H1 (cell line): ENCODE data around the gene ZNF83. TPM values are rescaled to one million over a fixed set of nuclear protein-coding genes. Genes with fewer than 3 reads are reported as not detected.

ENCODE experiments used
- ASH2L ChIP-seq: fragments of 200-600, 300-600 bp; sonication (generic); IDR thresholded peaks from one replicate; pipeline ENCODE4 v1.7.1; 2017; ENCODE audit warnings: low read length
- BCL11A ChIP-seq, 2 experiments: IDR thresholded peaks; one replicate each; pipeline ENCODE4 v1.6.1; 2011; ENCODE audit warnings: low read depth in 2 of 2, low read length in 2 of 2, mild to moderate bottlenecking in 2 of 2
- CBX5 ChIP-seq: fragments of 300-800, 300-1000 bp; sonication (generic); IDR thresholded peaks from 2 replicates; pipeline ENCODE4 v1.7.1; 2016; ENCODE audit warnings: antibody characterized with exemption, low read length, low read depth
- CHD2 ChIP-seq: IDR thresholded peaks from 2 replicates; pipeline ENCODE4 v1.6.1; 2012; ENCODE audit warnings: low read length, improper control_type of control experiment
- E2F6 ChIP-seq: IDR thresholded peaks from 2 replicates; pipeline ENCODE4 v1.6.1; 2012; ENCODE audit warnings: inconsistent platforms
- EGR1 ChIP-seq: IDR thresholded peaks from 2 replicates; pipeline ENCODE4 v1.6.1; 2011; ENCODE audit warnings: low read depth, low read length, borderline replicate concordance
- GABPA ChIP-seq: IDR thresholded peaks from 2 replicates; pipeline ENCODE4 v1.6.1; 2011; ENCODE audit warnings: mild to moderate bottlenecking, low read length, moderate library complexity, borderline replicate concordance; ENCODE audit not compliant: insufficient read depth
- MAFK ChIP-seq: IDR thresholded peaks from 2 replicates; pipeline ENCODE4 v1.6.1; 2012; ENCODE audit warnings: low read depth, mild to moderate bottlenecking, improper control_type of control experiment, low read length
- POLR2AphosphoS5 ChIP-seq: IDR thresholded peaks from 2 replicates; pipeline ENCODE4 v1.6.1; 2011; ENCODE audit warnings: low read depth, low read length
- RBBP5 ChIP-seq: IDR thresholded peaks from 2 replicates; pipeline ENCODE4 v1.7.1; 2012; ENCODE audit warnings: low read depth, mild to moderate bottlenecking, inconsistent platforms, low read length, moderate library complexity, borderline replicate concordance
- RNF2 ChIP-seq: fragments of 200-900, 300-1000 bp; sonication (generic); IDR thresholded peaks from 2 replicates; pipeline ENCODE4 v1.7.1; 2016; ENCODE audit warnings: borderline replicate concordance, low read depth, mild to moderate bottlenecking, antibody characterized with exemption, low read length; ENCODE audit not compliant: poor library complexity, severe bottlenecking; ENCODE audit errors: missing control alignments
- SAP30 ChIP-seq: fragments of 300-600 bp; sonication (generic); IDR thresholded peaks from 2 replicates; pipeline ENCODE4 v1.7.1; 2012; ENCODE audit warnings: low read length, moderate library complexity, mild to moderate bottlenecking, inconsistent platforms; ENCODE audit not compliant: insufficient read depth, insufficient replicate concordance
- SRF ChIP-seq: IDR thresholded peaks from 2 replicates; pipeline ENCODE4 v1.6.1; 2011; ENCODE audit warnings: mild to moderate bottlenecking, low read depth, low read length, moderate library complexity
- TAF1 ChIP-seq: IDR thresholded peaks from 2 replicates; pipeline ENCODE4 v1.6.1; 2011; ENCODE audit warnings: mild to moderate bottlenecking, low read depth, low read length
- polyA plus RNA-seq, 7 experiments: library from polyadenylated mRNA; depleted of rRNA in 3 of 7; stranded (reverse) in 5 of 7; unstranded in 2 of 7; fragments of >200 nt in 5 of 7; fragments of 200-250 nt in 2 of 7; gene quantifications; 1 replicate in 5 of 7; 2 replicates in 1 of 7; 4 replicates in 1 of 7; pipeline versions ENCODE4 v1.2.1 to v1.2.3, GENCODE V29; 2011 to 2013; ENCODE audit warnings: missing spikeins in 2 of 7, mixed read lengths in 2 of 7
- total RNA-seq: library from RNA; stranded (reverse); fragmentation: NEBNext Ultra II Directional; extraction: Animal tissue kit (Norgen Biotek cat#: 25700); gene quantifications from 2 replicates; pipeline ENCODE4 v1.2.1, GENCODE V29; 2021

Gene ZNF83
- total and polyA plus RNA-seq, 2 of the 8 experiments (the other 6 are each of a cell fraction or from before 2014, with no cell fraction given), result 13.2 to 19.4 TPM

- no peak for TF ChIP-seq RNF2
- TF ChIP-seq POLR2AphosphoS5, result peak; percentile 57
- no peak for TF ChIP-seq E2F6
- no peak for TF ChIP-seq MAFK
- no peak for TF ChIP-seq RBBP5
- no peak for TF ChIP-seq SRF
- TF ChIP-seq TAF1, result peak; percentile 71; the same call in 1 of the 2 replicates
- TF ChIP-seq ASH2L, result peak; percentile 37
- no peak for TF ChIP-seq GABPA
- TF ChIP-seq CHD2, result no peak
- no peak for TF ChIP-seq CBX5
- no peak for TF ChIP-seq EGR1
- TF ChIP-seq SAP30, result peak; percentile 96
- no peak for TF ChIP-seq BCL11A (IDR thresholded peaks at IDR 0.05; ENCODE audit: low read depth in 2 of 2, low read length in 2 of 2)
Measured at GRCh38 chr19:52637718-52638585, at the start of gene ZNF83 (continued).
